Uterus (tissue), 2 donors: ENCODE data around the gene HNRNPA1L2.
"Not testable (repeated sequence)": the region's sequence is repeated elsewhere in the genome, so short reads cannot be mapped to it uniquely, and the experiment has no call there.

Experiments
- POLR2A ChIP-seq, 2 donors: fragments of 450-650 bp; IDR thresholded peaks; one replicate each; pipeline ENCODE4 v1.6.1; 2016; ENCODE audit warnings: antibody characterized with exemption in 2 of 2, mild to moderate bottlenecking in 1 of 2, moderate library complexity in 1 of 2
- TF ChIP-seq, protein P1 (sequence below), 4 experiments: fragments of 200-600 bp in 2 of 4; fragments of 450-650 bp in 2 of 4; sonication (generic) in 2 of 4; IDR thresholded peaks; one replicate each; pipeline ENCODE4 v1.5.1; 2016 to 2019; ENCODE audit warnings: antibody characterized with exemption in 4 of 4, mild to moderate bottlenecking in 2 of 4, moderate library complexity in 1 of 4

DNA sequence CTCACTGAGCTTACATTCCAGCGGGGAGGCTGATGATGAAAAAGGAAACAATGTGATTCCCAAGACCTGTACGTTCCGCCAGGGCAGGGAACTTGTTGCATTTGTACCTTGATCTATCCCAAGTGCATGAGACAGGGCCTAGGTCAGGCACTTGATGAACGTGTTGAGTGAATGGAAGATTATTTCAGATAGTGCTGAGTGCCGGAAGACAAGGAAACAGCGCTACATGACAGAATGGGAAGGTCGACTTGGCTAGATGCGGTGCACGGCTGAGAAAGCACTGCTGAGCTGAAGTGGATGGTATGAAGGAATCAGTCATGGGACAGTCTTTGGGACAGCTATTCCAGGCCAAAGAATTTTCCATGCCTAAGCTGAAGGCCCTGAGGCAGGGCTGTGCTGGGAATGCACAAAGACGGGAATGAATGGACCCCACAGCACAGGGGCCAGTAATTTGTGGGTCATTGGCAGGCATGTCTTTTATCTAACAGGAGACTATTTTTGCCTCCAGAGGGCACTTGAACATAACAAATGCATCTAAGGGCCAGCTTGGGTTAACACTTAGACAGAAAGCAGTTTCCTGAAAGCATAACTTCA lies 33.1 kb upstream of the HNRNPA1L2 start:
- TF ChIP-seq, protein P1, sequence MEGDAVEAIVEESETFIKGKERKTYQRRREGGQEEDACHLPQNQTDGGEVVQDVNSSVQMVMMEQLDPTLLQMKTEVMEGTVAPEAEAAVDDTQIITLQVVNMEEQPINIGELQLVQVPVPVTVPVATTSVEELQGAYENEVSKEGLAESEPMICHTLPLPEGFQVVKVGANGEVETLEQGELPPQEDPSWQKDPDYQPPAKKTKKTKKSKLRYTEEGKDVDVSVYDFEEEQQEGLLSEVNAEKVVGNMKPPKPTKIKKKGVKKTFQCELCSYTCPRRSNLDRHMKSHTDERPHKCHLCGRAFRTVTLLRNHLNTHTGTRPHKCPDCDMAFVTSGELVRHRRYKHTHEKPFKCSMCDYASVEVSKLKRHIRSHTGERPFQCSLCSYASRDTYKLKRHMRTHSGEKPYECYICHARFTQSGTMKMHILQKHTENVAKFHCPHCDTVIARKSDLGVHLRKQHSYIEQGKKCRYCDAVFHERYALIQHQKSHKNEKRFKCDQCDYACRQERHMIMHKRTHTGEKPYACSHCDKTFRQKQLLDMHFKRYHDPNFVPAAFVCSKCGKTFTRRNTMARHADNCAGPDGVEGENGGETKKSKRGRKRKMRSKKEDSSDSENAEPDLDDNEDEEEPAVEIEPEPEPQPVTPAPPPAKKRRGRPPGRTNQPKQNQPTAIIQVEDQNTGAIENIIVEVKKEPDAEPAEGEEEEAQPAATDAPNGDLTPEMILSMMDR (IDR thresholded peaks at IDR 0.05): peak; percentile 15 to 42 (median 20)
- not testable (repeated sequence) for TF ChIP-seq POLR2A (IDR thresholded peaks at IDR 0.05)
